LNCAP (cell line): ENCODE measurements around the gene SLC8B1.

ENCODE experiments used
- CTCF ChIP-seq: fragments of 450-650 bp; IDR thresholded peaks from 2 replicates; pipeline ENCODE4 v1.5.1; 2017; ENCODE audit warnings: mild to moderate bottlenecking

The SLC8B1 gene

GRCh38 chr12:113252494-113252893 is 82.4 kb downstream of the SLC8B1 start:
- no peak for TF ChIP-seq CTCF

- TF ChIP-seq CTCF: no peak
Measured at GRCh38 chr12:113251404-113252070, 83.4 kb downstream of the SLC8B1 start.

- TF ChIP-seq CTCF: no peak
Measured at GRCh38 chr12:113250045-113250444, 84.9 kb downstream of the SLC8B1 start.

DNA sequence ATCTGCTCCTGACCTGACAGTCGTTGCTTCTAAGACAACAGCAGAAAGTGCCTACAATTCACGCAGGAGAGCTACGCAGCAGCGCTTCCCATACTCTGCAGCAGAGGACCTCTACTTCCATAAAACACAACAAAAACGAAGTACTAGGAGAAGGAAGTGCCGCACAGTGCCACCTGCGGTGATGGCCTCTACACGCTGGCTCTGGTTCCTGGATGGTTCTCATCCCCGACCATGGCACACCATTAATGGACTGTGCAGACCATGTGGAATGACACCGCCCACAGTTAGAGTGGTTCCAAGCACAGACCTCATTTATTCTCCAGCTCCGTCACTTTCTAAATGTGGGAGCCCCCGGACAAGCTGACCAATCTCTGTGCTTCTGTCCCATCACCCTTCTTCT is 85.4 kb downstream of the SLC8B1 start:
- TF ChIP-seq CTCF: no peak

- TF ChIP-seq CTCF: no peak
Measured at GRCh38 chr12:113248842-113249435, 86.0 kb downstream of the SLC8B1 start.
